Heart right ventricle (tissue), 16 donors: ENCODE results near the gene ABI1. TPM values are rescaled to one million over a fixed set of nuclear protein-coding genes. Genes with fewer than 3 reads are reported as not detected.
A peak's percentile ranks its signal among the peaks of the same experiment; 100 is the strongest.

Source experiments
- ATAC-seq, 8 donors: fragments of 200-7000 bp; cut with Tn5 transposase; one replicate each; pipeline ENCODE4 v1.9.1; 2020; ENCODE audit warnings: mild to moderate bottlenecking in 8 of 8, moderate library complexity in 8 of 8, moderate number of reproducible peaks in 1 of 8
- DNase-seq, 2 donors: peaks; one replicate each; pipeline ENCODE4 v3.0.0-alpha.2; 2020
- H3K27ac ChIP-seq, 10 donors: fragments of 200-600 bp; sonication (generic) in 2 of 10; one replicate each; pipeline versions ENCODE4 v1.5.0 to v1.8.0; 2020 to 2022; ENCODE audit warnings: mild to moderate bottlenecking in 3 of 10
- H3K27me3 ChIP-seq, 7 donors: fragments of 200-600 bp; one replicate each; pipeline ENCODE4 v1.8.0; 2021 to 2022; ENCODE audit warnings: mild to moderate bottlenecking in 2 of 7
- H3K36me3 ChIP-seq, 9 donors: fragments of 200-600 bp; sonication (generic) in 1 of 9; one replicate each; pipeline versions ENCODE4 v1.5.0 to v1.8.0; 2020 to 2022; ENCODE audit warnings: mild to moderate bottlenecking in 2 of 9
- H3K4me1 ChIP-seq, 9 donors: fragments of 200-600 bp; sonication (generic) in 1 of 9; one replicate each; pipeline versions ENCODE4 v1.5.0 to v1.8.0; 2020 to 2022; ENCODE audit warnings: mild to moderate bottlenecking in 4 of 9
- H3K4me3 ChIP-seq, 10 donors: fragments of 200-600 bp; sonication (generic) in 2 of 10; one replicate each; pipeline versions ENCODE4 v1.5.0 to v1.8.0; 2020 to 2022; ENCODE audit warnings: mild to moderate bottlenecking in 7 of 10, moderate library complexity in 2 of 10
- H3K9me3 ChIP-seq, 11 donors: fragments of 200-600 bp in 10 of 11; sonication (generic) in 2 of 11; one replicate each; pipeline versions ENCODE4 v1.5.0 to v1.8.0; 2013 to 2022; ENCODE audit warnings: mild to moderate bottlenecking in 2 of 11, control low read depth in 1 of 11, moderate library complexity in 1 of 11
- CTCF ChIP-seq, 9 donors: fragments of 200-600 bp; sonication (generic) in 2 of 9; IDR thresholded peaks; one replicate each; pipeline versions ENCODE4 v1.5.0 to v1.8.0; 2021 to 2022; ENCODE audit warnings: antibody characterized with exemption in 9 of 9, mild to moderate bottlenecking in 5 of 9, moderate library complexity in 1 of 9
- WGBS, 2 donors: extraction: QIAGEN DNeasy Blood & Tissue Kit; methylation state at CpG; one replicate each; pipeline ENCODE4 v1.1.7; 2013; ENCODE audit warnings: inconsistent platforms in 1 of 2; 5-methylcytosine and 5-hydroxymethylcytosine counted together
- intact Hi-C, 10 donors: fragments of 100-400 bp; cut with DNase I; formaldehyde crosslinking; loops; one replicate each; pipeline versions ENCODE4 v1.11.1 to v1.14.2; 2022
- polyA plus RNA-seq, 2 donors: library from polyadenylated mRNA; stranded (reverse); fragments of 200-250 nt; gene quantifications; one replicate each; pipeline ENCODE4 v1.2.3, GENCODE V29; 2013
- total RNA-seq, 10 donors: library from RNA; stranded (reverse); fragmentation: NEBNext Ultra II Directional in 3 of 10; extraction: Animal tissue kit (Norgen Biotek cat#: 25700) in 3 of 10; gene quantifications; one replicate each; pipeline versions ENCODE4 v1.2.1 to v1.2.4, GENCODE V29; 2021 to 2023
- donor health status: Arrhythmogenic right ventricular cardiomyopathy.
- donor health status: ischemic (EF 13 %, LVEDD 7.1; RV severe dilation, severe dysfunction).
- donor health status: healthy with polysubstance abuse.
- donor health status: DM: no; HTN: yes; CAD: no.
- donor health status: DM: no; HTN: no; CAD: no.
- donor health status: ischemic (EF 25% LVEDD 6.9; RV normal size, moderate dysfunction).
- donor health status: ischemic (EF 25% LVEDD 5.7; RV mildly dilated, moderate dysfunction).
- donor health status: healthy.
- donor health status: DM: yes; HTN: yes; CAD: no.
- donor health status: Ischemic cardiomyopathy.
- donor health status: ischemic (EF 35%, LVEDD 5.7; RV mildly dilated, moderate dysfunction).
- donor health status: nonischemic (EF 11% LVEDD 7.7; RV severe dilation, severe dysfunction).
- donor health status: DM: yes; HTN: yes; CAD: no.
- donor health status: PGD.
- donor health status: ischemic (EF 29% LVEDD 5.4; RV normal size, mild dysfunction).
- donor health status: nonischemic (EF 23%, LVEDD 6.1; RV moderate dilation, normal function).

Gene ABI1
- total and polyA plus RNA-seq, 12 donors, result 14.6 to 39.3 (median 27.6) TPM

- no peaks in the 10 kb centered on the region for H3K4me1 ChIP-seq
- ATAC-seq, result no peak
Observed at GRCh38 chr10:26706936-26707335, 153.8 kb downstream of the ABI1 start.

GRCh38 chr10:26706206-26706605, 154.6 kb downstream of the ABI1 start:
- no peak for TF ChIP-seq CTCF (IDR thresholded peaks at IDR 0.05)
- Histone ChIP-seq H3K4me3 (no peak overlapping the region), H3K9me3 (no peaks in the 10 kb centered on the region), H3K4me1 (no peaks in the 10 kb centered on the region), H3K36me3 (peaks cover 0 to 69% (median 4%) of the 10 kb centered on the region in 9 donors), H3K27me3 (no peaks in the 10 kb centered on the region), H3K27ac (no peak overlapping the region)
- ATAC-seq (peak in 1 of 8 donors; percentile 37), DNase-seq (no peak)
- intact Hi-C loops, result no loop called here
- WGBS, 2 donors, result 79 to 85% methylated on average over 6 of the region's 6 CpGs

More at GRCh38 chr10:26706936-26707335, 153.8 kb downstream of the ABI1 start:
- Histone ChIP-seq H3K27me3 (no peaks in the 10 kb centered on the region), H3K27ac (no peak overlapping the region), H3K9me3 (no peaks in the 10 kb centered on the region), H3K36me3 (peaks cover 0 to 73% (median 4%) of the 10 kb centered on the region in 9 donors), H3K4me3 (no peak overlapping the region)
- 89 to 95% methylated on average over 10 of the region's 10 CpGs for WGBS, 2 donors
- intact Hi-C loops, result no loop called here
- no peak for TF ChIP-seq CTCF (IDR thresholded peaks at IDR 0.05)
- no peak for DNase-seq

DNA sequence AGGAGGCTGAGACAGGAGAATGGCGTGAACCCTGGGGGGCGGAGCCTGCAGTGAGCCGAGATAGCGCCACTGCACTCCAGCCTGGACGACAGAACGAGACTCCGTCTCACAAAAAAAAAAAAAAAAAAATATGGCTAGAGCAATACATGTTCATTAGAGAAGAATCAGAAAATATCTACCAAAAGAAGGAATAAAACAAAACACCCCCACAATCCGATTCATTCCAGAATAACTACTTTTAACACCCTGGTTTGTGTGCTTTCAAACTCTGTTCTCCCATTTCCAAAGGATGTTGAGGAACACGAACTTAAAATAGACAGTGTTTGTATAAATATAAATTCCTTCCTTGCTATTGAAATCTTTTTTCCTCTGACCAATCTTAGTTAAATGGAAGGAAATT, 156.8 kb downstream of the ABI1 start:
- H3K27ac ChIP-seq, result no peak overlapping the region
- H3K4me1 ChIP-seq, result peaks cover 0 to 2% (median under 1%) of the 10 kb centered on the region in 9 donors
- TF ChIP-seq CTCF (IDR thresholded peaks at IDR 0.05), result no peak
- H3K36me3 ChIP-seq, result peaks cover 0 to 57% (median 4%) of the 10 kb centered on the region in 9 donors
- no peaks in the 10 kb centered on the region for H3K27me3 ChIP-seq
- no peaks in the 10 kb centered on the region for H3K9me3 ChIP-seq
- intact Hi-C loops, result no loop called here
- 89% methylated on average over 8 to 9 of the region's 9 CpGs for WGBS, 2 donors
- DNase-seq, result no peak
- H3K4me3 ChIP-seq, result no peak overlapping the region
- ATAC-seq, result no peak

- no peak for ATAC-seq
- TF ChIP-seq CTCF (IDR thresholded peaks at IDR 0.05), result no peak
Observed at GRCh38 chr10:26703096-26703495, 157.7 kb downstream of the ABI1 start.

More at GRCh38 chr10:26703096-26703495, 157.7 kb downstream of the ABI1 start:
- Histone ChIP-seq H3K36me3 (peaks cover 0 to 48% (median 4%) of the 10 kb centered on the region in 9 donors), H3K4me1 (peaks cover 0 to 11% (median 9%) of the 10 kb centered on the region in 9 donors), H3K9me3 (no peaks in the 10 kb centered on the region), H3K27me3 (no peaks in the 10 kb centered on the region), H3K27ac (no peak overlapping the region), H3K4me3 (no peak overlapping the region)
- 83 to 97% methylated on average over 4 of the region's 4 CpGs for WGBS, 2 donors
- DNase-seq, result no peak
- intact Hi-C loops, result no loop called here
